Activated CD4-positive, alpha-beta T cell treated with anti-CD3 and anti-CD28 coated beads, Interleukin-2, amount 50 U/mL, for 16 hours (primary cell): ENCODE measurements around the gene C9.
"Not testable (repeated sequence)": the region's sequence is repeated elsewhere in the genome, so short reads cannot be mapped to it uniquely, and the experiment has no call there.

ENCODE experiments used
- DNase-seq: peaks from one replicate; pipeline ENCODE4 v3.0.0-alpha.2; 2020

The C9 gene

DNA sequence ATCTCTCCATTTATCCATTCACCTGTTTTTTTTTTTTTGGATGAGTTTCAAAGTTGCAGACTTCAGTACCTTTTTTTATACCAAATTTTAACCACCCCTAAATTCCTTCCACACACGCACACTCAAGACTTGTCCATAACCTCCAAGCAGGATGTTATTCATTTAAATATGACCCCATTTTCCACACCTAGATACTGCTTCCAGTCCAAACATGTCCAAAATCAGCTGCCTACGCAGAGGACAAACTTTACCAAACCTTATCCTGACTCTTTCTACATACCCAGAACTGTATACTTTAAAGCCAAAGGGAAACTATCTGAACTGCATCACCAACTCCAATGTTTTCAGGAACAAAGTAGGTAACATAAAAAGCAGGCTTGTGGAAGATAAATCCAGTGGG lies 108.9 kb downstream of the C9 start:
- DNase-seq = no peak

DNA sequence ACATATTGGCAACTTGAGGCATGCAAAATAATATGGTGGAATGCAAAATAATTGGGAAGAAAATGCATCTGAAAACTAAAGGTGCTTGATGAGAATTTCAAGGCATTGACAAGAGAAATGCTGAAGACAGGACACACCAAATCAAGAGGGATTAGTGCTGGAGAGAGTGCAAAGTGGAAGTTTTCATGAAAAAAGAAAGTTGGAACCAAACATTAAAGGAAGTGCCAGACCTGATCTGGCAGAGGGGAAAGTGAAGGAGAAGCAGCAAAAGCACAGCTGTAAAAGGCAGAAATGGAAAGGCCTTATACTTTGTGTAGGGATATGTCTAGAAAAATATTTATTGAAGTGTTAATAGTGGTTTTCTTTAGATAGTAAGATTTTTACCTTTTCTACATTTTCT lies 109.6 kb downstream of the C9 start:
- no peak for DNase-seq

DNA sequence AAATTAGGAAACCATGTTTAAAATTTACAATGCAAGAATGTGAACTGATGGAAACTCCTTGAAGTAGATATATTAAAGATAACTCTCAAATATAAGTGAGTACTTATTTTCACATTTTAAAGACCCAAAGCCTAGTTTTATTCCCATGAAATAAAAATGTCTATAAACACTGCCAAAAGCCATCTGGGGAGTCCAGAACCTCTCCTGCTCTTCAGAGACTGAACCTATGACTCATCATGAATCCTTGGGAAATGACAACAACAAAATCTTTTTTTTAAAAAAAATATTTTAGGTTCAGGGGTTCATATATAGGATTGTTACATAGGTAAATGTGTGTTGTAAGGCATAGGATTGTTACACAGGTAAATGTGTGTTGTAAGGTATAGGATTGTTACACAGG lies 111.1 kb downstream of the C9 start:
- no peak for DNase-seq

DNA sequence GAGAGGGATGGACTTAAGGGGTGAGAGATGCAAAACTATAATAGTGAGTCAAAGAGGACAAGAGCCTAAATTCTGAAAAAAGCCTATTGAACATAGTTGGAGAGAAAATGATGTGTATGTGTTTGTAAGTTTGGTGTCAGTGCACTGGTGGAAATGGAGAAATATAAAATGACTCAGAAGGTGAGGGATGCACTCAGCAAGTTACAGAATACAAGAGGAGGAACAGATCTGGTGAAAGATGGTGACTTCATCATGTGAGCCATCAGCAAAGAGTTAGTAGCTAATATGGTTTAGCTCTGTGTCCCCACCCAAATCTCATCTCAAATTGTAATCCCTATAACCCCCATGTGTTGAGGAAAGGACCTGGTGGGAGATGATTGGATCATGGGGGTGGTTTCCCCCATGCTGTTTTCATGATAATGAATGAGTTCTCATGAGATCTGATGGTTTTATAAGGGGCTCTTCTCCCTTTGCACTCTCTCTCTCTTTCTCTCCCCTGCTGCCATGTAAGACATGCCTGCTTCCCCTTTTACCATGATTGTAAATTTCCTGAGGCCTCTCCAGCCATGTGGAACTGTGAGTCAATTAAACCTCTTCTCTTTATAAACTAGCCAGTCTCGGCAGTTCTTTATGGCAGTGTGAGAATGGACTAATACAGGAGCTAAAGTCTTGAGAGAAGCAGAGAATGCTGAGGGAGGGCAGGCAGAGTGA lies 114.6 kb downstream of the C9 start:
- DNase-seq = no peak

DNA sequence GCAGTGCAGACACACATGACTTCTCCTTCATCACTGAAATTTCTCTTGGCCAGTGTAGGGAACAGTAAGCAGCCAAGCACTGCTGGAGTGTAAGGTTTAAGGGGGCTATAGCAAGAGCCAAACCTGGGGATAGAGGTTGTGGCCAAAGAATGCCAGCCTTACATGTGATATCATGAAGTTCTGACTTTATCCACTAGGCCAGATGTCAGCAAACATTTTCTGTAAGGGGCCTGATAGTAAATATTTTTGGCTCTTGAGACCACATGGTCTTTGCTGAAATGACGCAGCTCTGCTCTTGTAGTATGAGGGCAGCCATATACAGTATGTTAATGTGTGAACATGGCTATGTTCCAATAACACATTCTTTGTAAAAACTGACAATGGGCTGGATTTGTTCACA lies 115.2 kb downstream of the C9 start:
- DNase-seq = no peak

DNA sequence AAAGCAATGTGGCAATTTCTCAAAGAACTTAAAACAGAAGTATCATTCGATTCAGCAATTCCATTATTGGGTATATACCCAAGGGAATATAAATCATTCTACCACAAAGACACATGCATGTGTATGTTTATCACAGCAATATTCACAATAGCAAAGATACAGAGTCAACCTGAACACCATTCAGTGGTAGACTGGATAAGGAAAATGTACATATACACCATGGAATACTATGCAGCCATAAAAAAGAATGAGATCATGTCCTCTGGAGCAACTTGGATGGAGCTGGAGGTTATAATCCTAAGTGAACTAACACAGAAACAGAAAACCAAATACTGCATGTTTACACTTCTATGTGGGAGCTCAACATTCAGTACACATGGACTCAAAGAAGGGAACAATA lies 123.5 kb downstream of the C9 start:
- DNase-seq = no peak

DNA sequence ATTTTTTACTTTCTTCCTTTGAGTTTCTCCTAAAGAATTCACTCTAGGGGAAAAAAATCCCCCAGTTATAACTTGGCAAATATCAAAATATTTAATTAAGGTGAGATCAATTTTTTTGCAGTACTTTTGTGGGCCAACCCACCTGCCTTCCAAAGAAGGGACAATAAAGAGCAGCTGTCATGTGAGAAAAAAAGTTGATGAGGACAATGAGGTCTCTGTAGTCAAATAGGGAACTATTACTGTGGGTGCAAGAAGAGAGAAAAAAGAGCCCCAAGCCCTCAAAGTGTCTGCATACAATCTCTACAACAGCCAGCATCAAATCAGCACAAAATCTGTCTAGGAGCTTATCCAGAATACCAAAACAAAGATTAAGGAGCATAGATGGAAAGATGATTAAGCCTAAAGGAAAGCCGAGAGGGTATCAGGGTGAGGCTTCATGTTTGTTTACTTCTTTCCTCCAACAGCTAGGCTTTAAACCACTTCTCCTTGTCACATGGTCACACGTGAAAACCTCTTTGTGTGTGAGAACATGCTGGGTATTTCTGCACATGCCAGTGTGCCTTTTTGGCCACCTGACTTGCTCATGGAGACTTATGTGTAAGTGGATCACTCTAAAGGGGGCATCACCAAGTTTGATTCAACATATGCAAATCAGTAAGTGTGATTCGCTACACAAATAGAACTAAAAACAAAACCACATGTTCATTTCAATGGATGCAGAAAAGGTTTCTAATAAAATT lies 125.8 kb downstream of the C9 start:
- DNase-seq = no peak

DNA sequence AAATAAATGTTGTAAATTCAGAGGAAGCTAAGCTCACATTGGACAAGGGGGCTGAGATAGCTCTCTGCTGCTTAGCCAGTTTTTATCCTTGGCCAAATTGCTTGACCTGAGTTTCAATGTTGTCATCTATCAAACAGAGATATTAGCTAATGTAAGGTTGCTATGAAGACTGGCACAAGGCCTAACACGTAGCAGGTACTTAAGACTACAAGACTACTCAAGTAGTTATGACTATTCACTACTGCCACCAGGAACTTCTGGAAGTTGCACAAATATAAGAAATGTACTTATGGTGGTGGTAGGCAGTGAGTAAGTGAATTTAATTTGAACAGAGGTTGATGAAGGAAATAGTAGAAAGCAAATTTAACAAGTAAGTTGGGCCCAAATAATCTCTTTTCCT lies 127.6 kb downstream of the C9 start:
- DNase-seq = no peak

DNA sequence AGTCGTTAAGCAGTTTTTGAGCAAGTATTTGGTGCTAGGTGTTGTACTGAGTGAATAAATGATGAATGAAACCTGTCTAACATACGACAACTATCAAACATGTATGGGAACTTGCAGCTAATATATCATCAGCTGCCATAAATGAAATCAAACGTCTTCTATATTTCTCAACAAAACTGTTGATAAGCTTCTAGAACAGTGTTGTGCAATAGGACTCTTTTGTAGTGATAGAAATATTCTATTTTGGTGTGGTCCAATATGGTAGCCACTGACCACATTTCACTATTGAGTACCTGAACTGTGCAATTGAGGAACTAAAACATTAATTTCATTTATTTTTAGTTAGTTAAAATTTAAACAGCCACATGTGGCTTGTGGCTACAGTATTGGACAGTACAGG lies 128.6 kb downstream of the C9 start:
- no peak for DNase-seq

DNA sequence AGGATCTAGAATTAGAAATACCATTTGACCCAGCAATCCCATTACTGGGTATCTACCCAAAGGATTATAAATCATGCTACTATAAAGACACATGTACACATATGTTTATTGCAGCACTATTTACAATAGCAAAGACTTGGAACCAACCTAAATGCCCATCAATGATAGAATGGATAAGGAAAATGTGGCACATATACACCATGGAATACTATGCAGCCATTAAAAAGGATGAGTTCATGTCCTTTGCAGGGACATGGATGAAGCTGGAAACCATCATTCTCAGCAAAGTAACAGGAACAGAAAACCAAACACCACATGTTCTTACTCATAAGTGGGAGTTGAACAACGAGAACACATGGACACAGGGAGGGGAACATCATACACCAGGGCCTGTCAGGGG lies 129.8 kb downstream of the C9 start:
- DNase-seq = not testable (repeated sequence)
